Adrenal gland (tissue), 12 donors: ENCODE results near the gene TBC1D2. TPM values are rescaled to one million over a fixed set of nuclear protein-coding genes. Genes with fewer than 3 reads are reported as not detected.

ENCODE experiments used
- DNase-seq, 7 donors: peaks; one replicate each; pipeline ENCODE4 v3.0.0-alpha.2; 2019 to 2020
- H3K27ac ChIP-seq, 5 donors: fragments of 200-600 bp; sonication (generic) in 4 of 5; 1 replicate in 3 of 5; 2 replicates in 2 of 5; pipeline versions ENCODE4 v1.5.1 to v1.8.0; 2016 to 2020; ENCODE audit warnings: mild to moderate bottlenecking in 1 of 5
- H3K27me3 ChIP-seq: fragments of 200-600 bp; 2 replicates; pipeline ENCODE4 v1.8.0; 2021
- H3K36me3 ChIP-seq, 2 donors: fragments of 200-600 bp; replicated peaks in 1 of 2; 1 replicate in 1 of 2; 2 replicates in 1 of 2; pipeline versions ENCODE4 v1.5.1 to v1.8.0; 2018 to 2022
- H3K4me1 ChIP-seq, 2 donors: fragments of 200-600 bp; replicated peaks in 1 of 2; 1 replicate in 1 of 2; 2 replicates in 1 of 2; pipeline versions ENCODE4 v1.5.1 to v1.8.0; 2018 to 2021
- H3K4me3 ChIP-seq, 4 donors: fragments of 200-600 bp; sonication (generic) in 3 of 4; one replicate each; pipeline ENCODE4 v1.5.1; 2016 to 2018
- H3K9me3 ChIP-seq, 3 donors: fragments of 200-600 bp; sonication (generic) in 1 of 3; replicated peaks in 1 of 3; 1 replicate in 2 of 3; 2 replicates in 1 of 3; pipeline versions ENCODE4 v1.5.1 to v1.8.0; 2016 to 2021
- POLR2A ChIP-seq, 2 donors: fragments of 450-650 bp; IDR thresholded peaks; one replicate each; pipeline ENCODE4 v1.6.1; 2017; ENCODE audit warnings: antibody characterized with exemption in 2 of 2, mild to moderate bottlenecking in 2 of 2, moderate library complexity in 1 of 2
- WGBS, 4 donors: extraction: QIAGEN DNeasy Blood & Tissue Kit in 2 of 4; methylation state at CpG; one replicate each; pipeline versions ENCODE4 v1.1.5 to v1.1.7; 2013 to 2017; 5-methylcytosine and 5-hydroxymethylcytosine counted together
- intact Hi-C, 2 donors: fragments of 100-400 bp; cut with DNase I; formaldehyde crosslinking; loops; one replicate each; pipeline versions ENCODE4 v1.14.1 to v1.15.0; 2022 to 2023
- polyA plus RNA-seq, 3 donors: library from polyadenylated mRNA; stranded (reverse); fragments of 200-250 nt in 2 of 3; fragments of 350-450 nt in 1 of 3; fragmentation: Illumina TruSeq in 1 of 3; extraction: RNeasy Lipid Tissue Mini Kit (QIAGEN cat#74804) in 1 of 3; gene quantifications; one replicate each; pipeline ENCODE4 v1.2.3, GENCODE V29; 2013 to 2014
- total RNA-seq, 9 donors: library from RNA; depleted of rRNA in 4 of 9; stranded (reverse); fragments of >200 nt in 4 of 9; fragments of 120-200 nt in 1 of 9; fragmentation: NEBNext Ultra II Directional in 1 of 9; extraction: Animal tissue kit (Norgen Biotek cat#: 25700) in 1 of 9; gene quantifications; one replicate each; pipeline versions ENCODE4 v1.1.0 to v1.2.4, GENCODE V29; 2013 to 2023
- TF ChIP-seq, protein P1 (sequence below), 6 experiments: fragments of 450-650 bp in 4 of 6; fragments of 200-600 bp in 2 of 6; sonication (generic) in 1 of 6; IDR thresholded peaks; 1 replicate in 5 of 6; 2 replicates in 1 of 6; pipeline versions ENCODE4 v1.5.1 to v1.8.0; 2016 to 2021; ENCODE audit warnings: antibody characterized with exemption in 6 of 6, mild to moderate bottlenecking in 2 of 6, moderate library complexity in 1 of 6
- donor health status: healthy with polysubstance abuse.
- donor health status: Bipolar disorder and iron deficiency.
- donor health status: DM: yes; HTN: yes; CAD: no.
- donor health status: DM: no; HTN: no; CAD: no.
- donor health status: DM: no; HTN: no; CAD: no.
- donor health status: DM: yes; HTN: yes; CAD: no.

TBC1D2 gene
- total and polyA plus RNA-seq, 12 donors: 0.67 to 21.9 (median 10.8) TPM

DNA sequence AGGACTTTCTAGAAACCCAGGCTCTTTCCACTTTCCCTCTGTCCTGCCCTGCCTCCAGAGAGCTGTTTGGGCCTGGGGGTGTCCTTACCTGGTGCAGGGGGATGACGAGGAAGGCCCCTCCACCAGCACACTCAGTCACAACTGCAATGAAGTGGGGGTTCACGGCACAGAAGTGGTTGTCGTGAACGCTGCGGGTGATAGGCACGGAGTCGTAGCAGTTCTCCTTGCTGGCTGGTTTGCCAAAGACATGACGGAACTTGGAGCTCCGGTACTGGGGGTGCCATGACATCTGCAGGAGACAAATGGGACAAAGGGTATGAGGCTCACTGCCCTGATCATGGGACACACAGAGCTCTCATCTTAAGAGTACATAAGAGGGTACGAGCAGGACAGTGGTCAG is 98.1 kb downstream of the TBC1D2 start:
- TF ChIP-seq, protein P1, sequence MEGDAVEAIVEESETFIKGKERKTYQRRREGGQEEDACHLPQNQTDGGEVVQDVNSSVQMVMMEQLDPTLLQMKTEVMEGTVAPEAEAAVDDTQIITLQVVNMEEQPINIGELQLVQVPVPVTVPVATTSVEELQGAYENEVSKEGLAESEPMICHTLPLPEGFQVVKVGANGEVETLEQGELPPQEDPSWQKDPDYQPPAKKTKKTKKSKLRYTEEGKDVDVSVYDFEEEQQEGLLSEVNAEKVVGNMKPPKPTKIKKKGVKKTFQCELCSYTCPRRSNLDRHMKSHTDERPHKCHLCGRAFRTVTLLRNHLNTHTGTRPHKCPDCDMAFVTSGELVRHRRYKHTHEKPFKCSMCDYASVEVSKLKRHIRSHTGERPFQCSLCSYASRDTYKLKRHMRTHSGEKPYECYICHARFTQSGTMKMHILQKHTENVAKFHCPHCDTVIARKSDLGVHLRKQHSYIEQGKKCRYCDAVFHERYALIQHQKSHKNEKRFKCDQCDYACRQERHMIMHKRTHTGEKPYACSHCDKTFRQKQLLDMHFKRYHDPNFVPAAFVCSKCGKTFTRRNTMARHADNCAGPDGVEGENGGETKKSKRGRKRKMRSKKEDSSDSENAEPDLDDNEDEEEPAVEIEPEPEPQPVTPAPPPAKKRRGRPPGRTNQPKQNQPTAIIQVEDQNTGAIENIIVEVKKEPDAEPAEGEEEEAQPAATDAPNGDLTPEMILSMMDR (IDR thresholded peaks at IDR 0.05): no peak
- no peak for TF ChIP-seq POLR2A (IDR thresholded peaks at IDR 0.05)
- no peaks in the 10 kb centered on the region for H3K36me3 ChIP-seq
- WGBS, 4 donors: 84 to 94% (median 91%) methylated on average over 9 to 10 of the region's 10 CpGs
- H3K27ac ChIP-seq: no peak overlapping the region
- no peaks in the 10 kb centered on the region for H3K9me3 ChIP-seq
- no peaks in the 10 kb centered on the region for H3K4me1 ChIP-seq
- peaks cover 5% of the 10 kb centered on the region for H3K27me3 ChIP-seq
- DNase-seq: no peak
- intact Hi-C loops: no loop called here
- no peak overlapping the region for H3K4me3 ChIP-seq

DNA sequence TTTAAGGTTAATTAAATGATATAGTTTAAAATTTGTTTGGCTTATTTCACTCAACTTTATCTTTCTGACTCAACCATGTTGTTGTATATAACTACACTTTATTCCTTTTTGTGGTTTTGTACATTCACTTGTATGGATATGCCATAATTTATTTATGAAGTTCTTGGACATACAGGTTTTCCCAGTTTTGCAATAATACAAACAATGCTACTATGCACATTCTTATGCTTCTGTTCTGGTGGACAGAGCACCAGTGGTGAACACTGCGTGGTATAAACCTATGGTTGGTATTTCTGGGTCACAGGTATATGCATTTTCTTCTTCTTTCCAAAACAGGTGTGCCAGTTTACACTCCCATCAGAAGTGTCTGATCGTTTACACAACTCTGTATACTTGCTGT is 100.8 kb downstream of the TBC1D2 start:
- Histone ChIP-seq H3K27me3 (peaks cover 5% of the 10 kb centered on the region), H3K9me3 (no peaks in the 10 kb centered on the region), H3K27ac (no peak overlapping the region), H3K4me1 (no peaks in the 10 kb centered on the region), H3K4me3 (no peak overlapping the region), H3K36me3 (no peaks in the 10 kb centered on the region)
- no peak for DNase-seq
- TF ChIP-seq, protein P1 (IDR thresholded peaks at IDR 0.05): no peak
- no peak for TF ChIP-seq POLR2A (IDR thresholded peaks at IDR 0.05)
- intact Hi-C loops: no loop called here
- 82 to 94% (median 86%) methylated on average over 2 of the region's 2 CpGs for WGBS, 4 donors

DNA sequence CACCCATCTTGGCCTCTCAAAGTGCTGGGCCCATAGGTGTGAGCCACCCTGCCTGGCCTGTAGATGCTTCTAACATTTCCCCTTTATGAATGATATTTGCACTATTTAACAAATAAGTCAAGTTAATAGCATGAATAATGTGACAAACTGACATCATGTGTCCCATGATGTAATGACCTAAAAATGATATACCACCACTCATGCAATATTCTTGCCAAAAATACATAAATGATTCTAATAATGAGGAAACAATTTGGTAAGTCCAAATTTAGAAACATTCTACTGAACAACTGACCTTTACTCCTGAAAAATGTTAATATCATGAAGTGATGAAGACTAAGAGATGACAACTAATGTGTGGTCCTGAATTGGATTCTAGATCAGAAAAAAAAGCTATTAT is 102.9 kb downstream of the TBC1D2 start:
- H3K27ac ChIP-seq: no peak overlapping the region
- no peak overlapping the region for H3K4me3 ChIP-seq
- DNase-seq: no peak
- H3K27me3 ChIP-seq: peaks cover 5% of the 10 kb centered on the region
- no peaks in the 10 kb centered on the region for H3K4me1 ChIP-seq
- intact Hi-C loops: no loop called here
- H3K9me3 ChIP-seq: no peaks in the 10 kb centered on the region
- TF ChIP-seq, protein P1 (IDR thresholded peaks at IDR 0.05): no peak
- no peak for TF ChIP-seq POLR2A (IDR thresholded peaks at IDR 0.05)
- no peaks in the 10 kb centered on the region for H3K36me3 ChIP-seq

DNA sequence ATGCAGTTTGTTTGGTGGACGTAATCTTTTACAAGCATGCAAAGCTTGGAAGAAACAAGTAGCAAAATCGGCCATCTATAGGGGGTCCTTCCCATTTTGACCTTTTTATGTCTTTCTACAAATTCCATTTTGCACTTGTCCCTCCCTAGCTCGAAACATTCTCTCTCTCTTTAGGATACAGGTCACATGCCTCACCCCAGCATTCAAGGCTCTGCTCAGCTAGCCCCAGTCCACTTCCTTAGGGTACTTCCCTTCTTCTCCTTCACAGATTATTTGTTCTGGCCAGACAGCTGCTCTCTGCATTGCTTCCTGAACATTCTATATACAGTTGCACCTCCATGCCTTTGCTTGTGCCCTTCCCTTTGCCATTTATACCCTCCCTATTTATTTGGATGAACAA is 104.7 kb downstream of the TBC1D2 start:
- H3K27ac ChIP-seq: no peak overlapping the region
- H3K36me3 ChIP-seq: no peaks in the 10 kb centered on the region
- no peak overlapping the region for H3K4me3 ChIP-seq
- no peak for TF ChIP-seq POLR2A (IDR thresholded peaks at IDR 0.05)
- TF ChIP-seq, protein P1 (IDR thresholded peaks at IDR 0.05): no peak
- no peak for DNase-seq
- H3K27me3 ChIP-seq: no peaks in the 10 kb centered on the region
- 65 to 76% (median 70%) methylated on average over 3 of the region's 3 CpGs for whole genome bisulfite sequencing, 4 donors
- intact Hi-C loops: no loop called here
- no peaks in the 10 kb centered on the region for H3K9me3 ChIP-seq
- peaks cover 0 to 6% of the 10 kb centered on the region in 2 donors for H3K4me1 ChIP-seq
